GM21367 (cell line): ENCODE data around the gene XAB2.

Experiments used
- ATAC-seq: cut with Tn5 transposase; IDR thresholded peaks from one replicate; pipeline ENCODE4 v1.9.1; 2021; ENCODE audit not compliant: unreplicated experiment

Gene XAB2

GRCh38 chr19:7612282-7613274, 16.8 kb downstream of the XAB2 start:
- ATAC-seq, result no peak

GRCh38 chr19:7611541-7612279, 17.6 kb downstream of the XAB2 start:
- no peak for ATAC-seq

- ATAC-seq, result no peak
Measured at GRCh38 chr19:7610491-7611240, 18.7 kb downstream of the XAB2 start.

- ATAC-seq, result no peak
Measured at GRCh38 chr19:7607874-7608560, 21.3 kb downstream of the XAB2 start.

DNA sequence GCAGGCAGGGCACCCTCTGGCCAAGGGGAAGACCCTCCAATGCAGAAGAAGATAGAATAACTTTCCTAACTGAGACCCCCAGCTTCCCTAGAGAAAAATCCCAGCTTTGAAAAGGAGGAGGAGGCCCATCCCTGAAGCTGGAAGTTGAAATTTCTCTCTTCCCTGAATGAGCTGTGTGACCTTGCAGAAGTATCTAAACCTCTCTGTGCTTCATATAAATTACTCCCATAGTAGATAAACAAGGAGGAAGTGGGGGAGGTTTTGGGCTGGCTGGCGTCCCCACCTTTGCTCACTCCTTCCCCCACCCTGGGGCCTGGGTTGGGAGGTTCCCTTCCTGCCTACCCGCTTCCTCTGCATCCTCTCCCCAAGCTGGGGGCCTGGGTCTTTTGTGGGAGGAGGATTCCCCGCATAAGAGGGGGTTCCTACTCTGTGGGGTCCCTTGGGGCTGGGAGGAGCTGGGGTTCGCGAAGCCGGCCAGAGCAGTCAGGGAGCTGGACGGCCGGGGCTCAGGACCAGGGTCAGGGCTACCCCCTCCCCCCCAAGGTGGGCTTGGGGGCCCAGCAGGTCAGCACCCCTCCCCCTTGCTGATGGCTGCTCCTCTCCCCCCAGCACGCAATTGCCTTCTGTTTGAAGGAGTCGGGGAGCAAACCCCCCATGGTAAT, 22.0 kb downstream of the XAB2 start:
- ATAC-seq, result no peak

- ATAC-seq, result no peak
Measured at GRCh38 chr19:7606289-7606688, 23.1 kb downstream of the XAB2 start.

GRCh38 chr19:7605490-7606222, 23.7 kb downstream of the XAB2 start:
- ATAC-seq, result no peak

GRCh38 chr19:7603919-7604318, 25.4 kb downstream of the XAB2 start:
- no peak for ATAC-seq

- no peak for ATAC-seq
Measured at GRCh38 chr19:7602935-7603497, 26.3 kb downstream of the XAB2 start.

DNA sequence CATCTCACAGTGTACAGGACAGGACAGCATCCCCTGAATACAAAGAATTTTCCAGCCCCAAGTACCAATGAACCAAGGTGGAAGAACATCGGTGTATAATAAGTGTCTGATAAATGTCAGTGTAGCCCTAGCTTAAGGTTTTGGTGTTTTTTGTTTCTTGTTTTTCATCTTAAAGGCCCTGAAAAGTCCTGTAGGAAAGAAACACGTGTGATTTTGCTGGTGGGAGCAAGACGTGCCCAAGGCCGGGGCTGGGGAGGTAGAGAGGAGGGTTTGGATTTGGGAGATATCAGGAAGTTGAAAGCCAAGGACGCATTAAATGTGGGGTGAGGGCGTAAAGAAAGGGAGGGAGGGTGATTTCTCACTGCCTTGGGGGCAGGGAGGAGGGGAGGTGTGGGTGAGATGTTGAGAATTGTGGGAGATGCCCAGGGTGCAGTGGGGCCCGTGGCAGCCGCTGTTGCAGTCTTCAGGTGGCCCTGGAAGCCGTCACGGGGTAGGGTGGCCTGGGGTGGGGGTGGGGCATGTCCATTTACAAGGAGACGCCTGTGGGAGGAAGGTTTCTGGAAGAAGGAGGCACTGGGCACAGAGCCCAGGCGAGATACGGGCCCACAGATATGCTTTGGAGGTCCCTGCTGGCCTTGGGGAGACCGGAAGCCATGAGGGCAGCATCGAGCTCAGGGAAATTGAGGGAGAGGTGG, 27.0 kb downstream of the XAB2 start:
- ATAC-seq, result no peak

- ATAC-seq, result no peak
Measured at GRCh38 chr19:7600721-7601120, 28.6 kb downstream of the XAB2 start.

DNA sequence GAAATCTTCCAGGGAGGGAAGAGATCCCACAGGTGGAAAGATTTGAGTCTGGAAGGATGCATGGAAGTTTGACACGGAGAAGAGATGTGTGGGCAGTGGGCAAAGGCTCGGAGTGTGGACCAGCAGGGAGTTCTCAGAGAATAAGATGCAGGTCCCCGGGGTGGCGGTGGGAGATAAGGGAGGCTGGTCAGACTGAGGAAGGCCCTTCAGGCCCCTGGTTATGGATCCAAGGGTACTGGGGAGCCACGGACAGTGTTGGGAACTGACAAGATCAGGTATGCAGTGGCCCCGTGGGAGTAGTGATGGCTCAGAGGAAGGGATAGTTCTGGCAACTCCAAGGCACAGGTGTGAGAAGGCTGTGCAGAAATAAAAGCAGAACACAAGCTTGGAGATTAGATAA, 31.2 kb downstream of the XAB2 start:
- ATAC-seq, result no peak

- ATAC-seq, result no peak
Measured at GRCh38 chr19:7597689-7598088, 31.7 kb downstream of the XAB2 start.

DNA sequence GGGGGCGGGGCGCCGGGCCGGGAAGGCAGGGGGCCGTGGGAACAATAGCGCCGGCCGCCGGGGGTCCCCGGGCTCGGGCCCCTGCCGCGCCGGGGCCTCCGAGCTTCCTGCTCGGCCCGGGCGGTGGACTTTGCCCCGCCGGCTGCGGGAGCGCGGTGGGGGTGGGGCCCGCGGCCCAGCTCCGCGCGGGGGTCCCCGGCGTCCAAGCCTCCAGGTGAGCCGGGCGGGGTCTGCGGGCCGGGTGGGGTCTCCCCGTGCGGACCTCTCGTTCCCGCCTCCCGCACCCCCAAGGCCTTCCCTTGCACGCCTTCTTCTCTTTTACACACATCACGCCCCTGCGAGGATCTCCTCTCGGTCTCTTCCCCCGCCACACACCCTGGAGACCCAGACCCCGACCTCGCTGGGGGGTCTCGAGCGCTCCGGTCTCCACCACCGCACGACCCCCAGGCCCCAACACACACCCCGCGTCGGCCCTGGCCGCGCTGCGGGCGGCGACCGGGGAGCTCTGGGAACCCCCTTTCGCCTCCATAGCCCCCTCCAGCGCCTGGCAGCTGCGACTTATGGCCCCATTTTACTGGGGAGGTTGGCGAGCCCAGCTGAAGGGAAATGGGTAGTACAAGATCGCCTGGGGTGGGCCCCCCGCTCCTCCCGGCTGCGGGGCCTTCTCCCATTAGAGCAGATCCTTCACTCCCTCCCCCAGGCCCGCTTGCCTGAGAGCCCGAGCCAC, 33.0 kb downstream of the XAB2 start:
- no peak for ATAC-seq

GRCh38 chr19:7595466-7596133, 33.7 kb downstream of the XAB2 start, which contains the start of gene CAMSAP3:
Gene CAMSAP3 (plus strand): TSS chr19:7595863. CDS start chr19:7596003, 140 bp downstream.
- no peak for ATAC-seq

GRCh38 chr19:7590256-7590655, 39.1 kb downstream of the XAB2 start:
- ATAC-seq, result no peak

DNA sequence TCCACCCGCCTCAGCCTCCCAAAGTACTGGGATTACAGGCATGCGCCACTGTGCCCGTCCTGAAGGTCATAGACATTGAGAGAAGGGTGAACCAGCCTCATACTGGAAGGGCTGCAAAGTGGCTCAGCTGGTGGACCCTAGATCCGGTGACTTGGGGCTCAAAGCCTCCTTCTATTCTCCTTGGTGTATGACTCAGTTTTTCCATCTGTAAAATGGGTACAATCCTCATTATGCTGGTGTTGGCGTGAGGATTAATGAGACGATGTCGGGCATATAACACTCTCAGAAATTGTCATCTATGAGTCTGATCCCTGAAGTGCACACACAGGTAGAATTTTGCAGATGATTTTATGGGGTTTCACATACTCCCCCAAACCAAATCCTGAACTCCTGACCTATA, 39.5 kb downstream of the XAB2 start:
- ATAC-seq, result no peak
